Mesendoderm (in vitro differentiated cells): ENCODE measurements around the gene TTPAL. TPM values are rescaled to one million over a fixed set of nuclear protein-coding genes. Genes with fewer than 3 reads are reported as not detected.

Source experiments
- DNase-seq: peaks from one replicate; pipeline ENCODE4 v3.0.0; 2013
- H2AK5ac ChIP-seq: 2 replicates; pipeline ENCODE4 v1.6.1; 2013; ENCODE audit warnings: low read length, inconsistent platforms
- H2BK120ac ChIP-seq: 2 replicates; pipeline ENCODE4 v1.6.1; 2013; ENCODE audit warnings: low read depth, mild to moderate bottlenecking, low read length, moderate library complexity, mixed read lengths
- H2BK15ac ChIP-seq: replicated peaks from 2 replicates; pipeline ENCODE4 v1.6.1; 2013; ENCODE audit warnings: low read depth, mild to moderate bottlenecking, moderate library complexity
- H2BK5ac ChIP-seq: 2 replicates; pipeline ENCODE4 v1.6.1; 2013; ENCODE audit warnings: low read length, inconsistent platforms
- H3K18ac ChIP-seq: 2 replicates; pipeline ENCODE4 v1.6.1; 2013; ENCODE audit warnings: mild to moderate bottlenecking, low read length, mixed read lengths
- H3K23ac ChIP-seq: one replicate; pipeline ENCODE4 v1.6.1; 2013; ENCODE audit warnings: low read length
- H3K27ac ChIP-seq: 2 replicates; pipeline ENCODE4 v1.5.1; 2013; ENCODE audit warnings: low read depth, mild to moderate bottlenecking, inconsistent platforms, low read length, moderate library complexity
- H3K27me3 ChIP-seq: 2 replicates; pipeline ENCODE4 v1.6.1; 2013; ENCODE audit warnings: low read length, control low read depth, mild to moderate bottlenecking, inconsistent platforms; ENCODE audit not compliant: insufficient read depth, poor library complexity
- H3K36me3 ChIP-seq: 2 replicates; pipeline ENCODE4 v1.6.1; 2013; ENCODE audit warnings: low read length, inconsistent platforms; ENCODE audit not compliant: control insufficient read depth, insufficient read depth
- H3K4ac ChIP-seq: one replicate; pipeline ENCODE4 v1.6.1; 2013; ENCODE audit warnings: low read depth, mild to moderate bottlenecking, low read length, moderate library complexity
- H3K4me1 ChIP-seq: 2 replicates; pipeline ENCODE4 v1.6.1; 2013; ENCODE audit warnings: low read depth, low read length, inconsistent platforms; ENCODE audit not compliant: control insufficient read depth
- H3K4me2 ChIP-seq: 2 replicates; pipeline ENCODE4 v1.6.1; 2013; ENCODE audit warnings: low read length
- H3K4me3 ChIP-seq: 2 replicates; pipeline ENCODE4 v1.5.1; 2013; ENCODE audit warnings: mild to moderate bottlenecking, low read length
- H3K56ac ChIP-seq: one replicate; pipeline ENCODE4 v1.6.1; 2013; ENCODE audit warnings: low read length
- H3K79me1 ChIP-seq: 2 replicates; pipeline ENCODE4 v1.6.1; 2013; ENCODE audit warnings: low read length, inconsistent platforms
- H3K79me2 ChIP-seq: 2 replicates; pipeline ENCODE4 v1.6.1; 2013; ENCODE audit warnings: mild to moderate bottlenecking, low read length; ENCODE audit not compliant: control insufficient read depth, insufficient read depth
- H3K9ac ChIP-seq: 2 replicates; pipeline ENCODE4 v1.6.1; 2013; ENCODE audit warnings: low read length, inconsistent platforms
- H4K5ac ChIP-seq: one replicate; pipeline ENCODE4 v1.6.1; 2013; ENCODE audit warnings: low read length
- H4K8ac ChIP-seq: one replicate; pipeline ENCODE4 v1.6.1; 2013; ENCODE audit warnings: low read depth, mild to moderate bottlenecking, control low read depth, low read length, moderate library complexity
- WGBS: extraction: QIAGEN DNeasy Blood & Tissue Kit; methylation state at CpG from one replicate; pipeline ENCODE4 v1.1.7; 2013; ENCODE audit warnings: low lambda C conversion rate, missing lambda C conversion rate; ENCODE audit not compliant: insufficient coverage; ENCODE audit errors: extremely low coverage; 5-methylcytosine and 5-hydroxymethylcytosine counted together
- polyA plus RNA-seq, 2 experiments: library from polyadenylated mRNA; stranded (reverse); fragments of 200-250 nt; gene quantifications; one replicate each; pipeline ENCODE4 v1.2.3, GENCODE V29; 2013

Gene TTPAL, protein sequence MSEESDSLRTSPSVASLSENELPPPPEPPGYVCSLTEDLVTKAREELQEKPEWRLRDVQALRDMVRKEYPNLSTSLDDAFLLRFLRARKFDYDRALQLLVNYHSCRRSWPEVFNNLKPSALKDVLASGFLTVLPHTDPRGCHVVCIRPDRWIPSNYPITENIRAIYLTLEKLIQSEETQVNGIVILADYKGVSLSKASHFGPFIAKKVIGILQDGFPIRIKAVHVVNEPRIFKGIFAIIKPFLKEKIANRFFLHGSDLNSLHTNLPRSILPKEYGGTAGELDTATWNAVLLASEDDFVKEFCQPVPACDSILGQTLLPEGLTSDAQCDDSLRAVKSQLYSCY
- polyA plus RNA-seq (2013, experiment 1 of 2): 9.7 TPM
- 9.1 TPM for polyA plus RNA-seq (2013, experiment 2 of 2)

- peaks cover 4% of the 10 kb centered on the region for H3K79me1 ChIP-seq
- no peak within 1 kb of the TSS for H2BK120ac ChIP-seq
- peaks cover 1% of the 10 kb centered on the region for H3K79me2 ChIP-seq
- peak within 1 kb of the TSS; percentile 93 for H3K9ac ChIP-seq
- H3K56ac ChIP-seq: peak within 1 kb of the TSS; percentile 99
- no peaks in the 10 kb centered on the region for H3K4me1 ChIP-seq
- DNase-seq: peak; percentile 93
- peak within 1 kb of the TSS; percentile 87 for H3K4me3 ChIP-seq
- H3K4me2 ChIP-seq: peak within 1 kb of the TSS; percentile 98
- H2AK5ac ChIP-seq: no peak within 1 kb of the TSS
- no peaks in the 10 kb centered on the region for H3K36me3 ChIP-seq
- H3K4ac ChIP-seq: peak within 1 kb of the TSS; percentile 48
- no peak within 1 kb of the TSS for H4K8ac ChIP-seq
- H3K27ac ChIP-seq: peak within 1 kb of the TSS; percentile 40
- peak within 1 kb of the TSS; percentile 69 for H3K18ac ChIP-seq
- peak within 1 kb of the TSS; percentile 36 for H4K5ac ChIP-seq
- no peak within 1 kb of the TSS for H2BK15ac ChIP-seq
- peak within 1 kb of the TSS; percentile 97 for H3K23ac ChIP-seq
- H3K27me3 ChIP-seq: no peaks in the 10 kb centered on the region
- peak within 1 kb of the TSS; percentile 90 for H2BK5ac ChIP-seq
- WGBS: no CpG with 5 or more reads among the region's 55 CpGs
These were observed at the start of gene TTPAL for GRCh38 chr20:44475694-44476560. TTPAL (plus strand) TSS chr20:44475874; CDS start chr20:44480000, 4,126 bp downstream.

GRCh38 chr20:44425923-44426322 is 49.8 kb upstream of the TTPAL start:
- no peak overlapping the region for H2AK5ac ChIP-seq
- H3K4me2 ChIP-seq: no peak overlapping the region
- no peak overlapping the region for H3K23ac ChIP-seq
- H3K4me1 ChIP-seq: no peaks in the 10 kb centered on the region
- no peak for DNase-seq
- H3K9ac ChIP-seq: no peak overlapping the region
- no peak overlapping the region for H3K4ac ChIP-seq
- no peak overlapping the region for H3K27ac ChIP-seq
- WGBS: no CpG with 5 or more reads among the region's 2 CpGs
- no peak overlapping the region for H3K4me3 ChIP-seq
- H4K8ac ChIP-seq: no peak overlapping the region
- no peak overlapping the region for H2BK120ac ChIP-seq
- no peak overlapping the region for H4K5ac ChIP-seq
- no peak overlapping the region for H3K18ac ChIP-seq
- H3K79me1 ChIP-seq: no peaks in the 10 kb centered on the region
- no peaks in the 10 kb centered on the region for H3K36me3 ChIP-seq
- H3K79me2 ChIP-seq: no peaks in the 10 kb centered on the region
- no peak overlapping the region for H2BK15ac ChIP-seq
- H2BK5ac ChIP-seq: no peak overlapping the region
- no peak overlapping the region for H3K56ac ChIP-seq
- no peaks in the 10 kb centered on the region for H3K27me3 ChIP-seq

DNA sequence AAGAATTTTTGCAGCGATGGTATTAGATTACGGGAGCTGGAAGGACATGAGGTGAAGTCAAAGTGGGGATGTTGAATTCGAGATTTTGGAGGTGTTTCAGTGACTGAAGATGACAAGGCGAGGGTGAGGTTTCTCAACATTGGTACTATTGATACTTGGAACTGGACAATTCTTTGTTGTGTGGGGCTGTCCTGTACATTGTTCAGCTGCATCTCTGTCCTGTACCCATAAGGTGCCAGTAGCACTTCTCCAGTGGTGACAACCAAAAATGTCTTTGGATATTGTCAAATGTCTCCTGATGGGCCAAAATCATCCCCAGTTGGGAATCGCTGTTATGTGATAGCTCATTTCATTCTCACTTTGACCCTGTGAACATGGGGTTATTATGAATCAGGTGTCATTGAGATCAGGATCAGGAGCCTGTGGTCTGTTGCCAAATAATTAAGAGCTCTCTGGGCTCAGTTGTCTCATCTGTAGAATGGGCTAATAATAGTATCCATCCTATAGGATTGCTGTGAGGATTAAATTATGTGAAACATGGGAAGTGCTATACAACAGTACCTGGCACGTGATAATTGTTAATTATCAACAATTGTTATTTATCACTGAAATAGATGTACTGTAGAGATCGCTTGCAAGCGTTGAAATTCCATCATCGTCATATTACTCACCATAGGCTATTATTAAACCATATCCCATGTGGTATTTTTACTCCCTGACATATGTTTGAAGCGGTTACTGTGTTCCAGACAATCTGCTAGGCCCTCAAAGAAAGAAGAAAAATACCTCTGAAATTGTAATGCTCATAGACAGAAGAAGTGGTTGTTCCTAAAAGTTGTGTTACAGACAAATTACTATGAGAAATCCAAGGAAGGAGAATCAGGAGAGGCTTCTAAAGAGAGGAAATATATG is 48.5 kb upstream of the TTPAL start:
- no peak overlapping the region for H3K23ac ChIP-seq
- no peaks in the 10 kb centered on the region for H3K27me3 ChIP-seq
- H3K9ac ChIP-seq: no peak overlapping the region
- H3K79me2 ChIP-seq: no peaks in the 10 kb centered on the region
- 100% methylated on average over 1 of the region's 10 CpGs for WGBS
- H3K4me1 ChIP-seq: no peaks in the 10 kb centered on the region
- H2BK15ac ChIP-seq: no peak overlapping the region
- no peak for DNase-seq
- H2BK120ac ChIP-seq: no peak overlapping the region
- H3K4ac ChIP-seq: no peak overlapping the region
- H4K5ac ChIP-seq: no peak overlapping the region
- H3K27ac ChIP-seq: no peak overlapping the region
- no peaks in the 10 kb centered on the region for H3K36me3 ChIP-seq
- H4K8ac ChIP-seq: no peak overlapping the region
- no peak overlapping the region for H3K4me2 ChIP-seq
- H3K56ac ChIP-seq: no peak overlapping the region
- no peak overlapping the region for H2BK5ac ChIP-seq
- no peak overlapping the region for H3K4me3 ChIP-seq
- H3K79me1 ChIP-seq: no peaks in the 10 kb centered on the region
- H2AK5ac ChIP-seq: no peak overlapping the region
- no peak overlapping the region for H3K18ac ChIP-seq

- Histone ChIP-seq H2BK5ac (no peak overlapping the region), H3K56ac (no peak overlapping the region), H2AK5ac (no peak overlapping the region), H3K27me3 (no peaks in the 10 kb centered on the region), H3K79me2 (no peaks in the 10 kb centered on the region), H3K4ac (no peak overlapping the region), H3K79me1 (no peaks in the 10 kb centered on the region), H3K23ac (no peak overlapping the region), H3K27ac (no peak overlapping the region), H2BK15ac (no peak overlapping the region), H3K4me2 (no peak overlapping the region), H2BK120ac (no peak overlapping the region), H3K4me3 (no peak overlapping the region), H4K5ac (no peak overlapping the region), H4K8ac (no peak overlapping the region), H3K9ac (no peak overlapping the region), H3K18ac (no peak overlapping the region), H3K36me3 (no peaks in the 10 kb centered on the region), H3K4me1 (no peaks in the 10 kb centered on the region)
- no peak for DNase-seq
- WGBS: no CpG with 5 or more reads among the region's 3 CpGs
These were observed 47.9 kb upstream of the TTPAL start for GRCh38 chr20:44427804-44428173.

- WGBS: no CpG with 5 or more reads among the region's 8 CpGs
- Histone ChIP-seq H3K4me1 (no peaks in the 10 kb centered on the region), H3K4me3 (no peak overlapping the region), H3K4me2 (no peak overlapping the region), H4K5ac (no peak overlapping the region), H3K27me3 (no peaks in the 10 kb centered on the region), H3K4ac (no peak overlapping the region), H3K36me3 (no peaks in the 10 kb centered on the region), H2AK5ac (no peak overlapping the region), H2BK15ac (no peak overlapping the region), H3K9ac (no peak overlapping the region), H3K18ac (no peak overlapping the region), H3K23ac (no peak overlapping the region), H3K79me2 (no peaks in the 10 kb centered on the region), H3K27ac (no peak overlapping the region), H4K8ac (no peak overlapping the region), H3K56ac (no peak overlapping the region), H2BK120ac (no peak overlapping the region), H3K79me1 (no peaks in the 10 kb centered on the region), H2BK5ac (no peak overlapping the region)
- DNase-seq: no peak
These were observed 47.3 kb upstream of the TTPAL start for GRCh38 chr20:44428174-44429016.
